KG1 (cell line): ENCODE data around the gene F2R.
"Not testable (repeated sequence)": the region's sequence is repeated elsewhere in the genome, so short reads cannot be mapped to it uniquely, and the experiment has no call there.

Experiments
- DNase-seq: peaks from one replicate; lab custom pipeline; 2025; lab: John Stamatoyannopoulos, UW

F2R gene

DNA sequence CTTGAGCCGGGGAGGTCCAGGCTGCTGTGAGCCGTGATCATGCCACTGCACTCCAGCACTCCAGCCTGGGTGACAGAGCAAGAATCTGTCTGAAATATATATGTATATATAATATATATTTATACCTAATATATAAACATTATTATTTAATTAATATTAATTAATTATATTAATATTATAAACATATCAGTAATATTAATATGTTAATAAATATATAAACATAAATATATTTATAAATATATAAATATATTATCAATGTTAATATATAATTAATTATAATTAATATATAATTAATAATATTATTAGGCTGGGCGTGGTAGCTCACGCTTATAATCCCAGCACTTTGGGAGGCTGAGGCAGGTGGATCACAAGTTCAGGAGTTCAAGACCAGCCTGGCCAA, 41.1 kb downstream of the F2R start:
- no peak for DNase-seq

DNA sequence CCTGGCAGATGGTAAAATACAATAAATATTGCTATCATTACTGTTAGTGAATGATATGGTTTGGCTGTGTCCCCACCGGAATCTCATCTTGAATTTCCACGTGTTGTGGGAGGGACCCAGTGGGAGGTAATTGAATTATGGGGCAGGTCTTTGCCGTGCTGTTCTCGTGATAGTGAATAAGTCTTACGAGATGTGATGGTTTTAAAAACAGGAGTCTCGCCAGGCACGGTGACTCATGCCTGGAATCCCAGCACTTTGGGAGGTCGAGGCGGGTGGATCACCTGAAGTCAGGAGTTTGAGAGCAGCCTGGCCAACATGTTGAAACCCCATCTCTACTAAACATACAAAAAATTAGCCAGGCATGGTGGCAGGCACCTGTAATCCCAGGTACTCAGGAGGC, 45.2 kb downstream of the F2R start:
- DNase-seq: not testable (repeated sequence)

DNA sequence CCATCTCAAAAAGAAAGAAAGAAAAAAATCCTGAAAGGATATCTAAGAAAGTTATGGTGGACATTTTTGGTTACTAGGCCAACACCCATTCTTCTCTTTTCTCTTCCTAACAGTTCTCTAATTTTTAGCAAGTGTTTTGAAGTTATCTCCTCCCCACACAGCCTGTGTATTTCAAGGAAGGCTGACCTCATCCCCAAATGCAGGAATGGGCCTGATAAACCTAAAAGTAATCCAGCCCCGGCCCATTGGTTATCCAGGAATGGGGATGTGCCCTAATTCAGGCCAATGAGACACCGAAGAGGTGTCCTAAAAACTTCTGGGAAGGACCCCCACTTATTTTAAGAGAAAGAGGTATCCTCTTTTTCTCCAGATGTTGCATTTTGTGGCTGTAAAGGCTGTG, 46.6 kb downstream of the F2R start:
- no peak for DNase-seq

DNA sequence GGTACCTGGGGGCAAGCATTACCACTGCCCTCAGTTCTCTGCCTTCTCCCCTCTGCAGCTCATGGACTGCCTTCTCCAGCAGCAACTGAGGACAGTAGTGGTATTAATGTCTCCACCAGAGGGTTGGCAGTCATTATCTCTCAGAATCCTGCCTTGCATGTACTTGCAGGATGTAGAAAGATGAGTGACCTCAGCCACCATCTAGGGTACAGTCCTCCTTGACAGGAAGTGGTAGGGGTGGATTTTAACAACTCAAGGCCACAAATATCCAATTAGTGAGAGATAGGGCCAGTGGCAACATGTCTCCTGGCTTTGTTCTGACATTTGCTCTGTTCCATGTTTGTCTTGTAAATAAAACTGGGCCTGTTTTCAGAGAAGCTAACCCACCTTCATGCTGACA, 47.2 kb downstream of the F2R start:
- DNase-seq: no peak

DNA sequence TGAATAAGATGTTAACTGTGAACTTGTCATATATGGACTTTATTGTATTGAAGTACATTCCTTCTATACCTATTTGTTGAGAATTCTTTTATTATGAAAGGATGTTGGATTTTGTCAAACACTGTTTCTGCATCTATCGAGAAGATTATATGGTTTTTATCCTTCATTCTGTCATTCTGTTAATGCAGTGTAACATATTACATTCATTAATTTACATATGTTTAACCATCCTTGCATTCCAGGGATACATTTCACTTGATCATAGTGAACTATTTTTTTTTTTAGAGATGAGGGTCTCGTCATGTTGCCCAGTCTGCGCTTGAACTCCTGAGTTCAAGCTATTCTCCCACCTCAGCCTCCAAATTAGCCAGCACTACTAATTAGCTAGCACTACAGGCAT, 48.4 kb downstream of the F2R start:
- no peak for DNase-seq

DNA sequence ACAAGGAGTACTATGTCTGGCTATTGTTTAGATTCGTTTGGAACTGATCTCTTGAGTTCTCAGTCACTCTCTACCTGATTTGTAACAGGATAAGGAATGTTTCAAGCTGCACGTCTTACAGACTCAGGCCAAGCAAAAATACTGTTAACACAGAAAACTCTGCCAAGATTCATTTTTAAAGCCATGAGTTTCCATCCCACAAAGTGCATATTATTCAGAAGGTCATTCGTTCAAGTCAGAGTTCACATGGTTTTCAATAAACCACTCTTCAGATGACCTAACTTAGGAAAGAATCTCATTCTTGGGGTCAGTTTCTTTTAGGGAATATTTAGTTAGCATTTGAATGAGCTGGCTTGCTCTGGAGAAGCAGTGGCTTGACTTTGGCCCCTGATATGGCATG, 49.3 kb downstream of the F2R start:
- no peak for DNase-seq

DNA sequence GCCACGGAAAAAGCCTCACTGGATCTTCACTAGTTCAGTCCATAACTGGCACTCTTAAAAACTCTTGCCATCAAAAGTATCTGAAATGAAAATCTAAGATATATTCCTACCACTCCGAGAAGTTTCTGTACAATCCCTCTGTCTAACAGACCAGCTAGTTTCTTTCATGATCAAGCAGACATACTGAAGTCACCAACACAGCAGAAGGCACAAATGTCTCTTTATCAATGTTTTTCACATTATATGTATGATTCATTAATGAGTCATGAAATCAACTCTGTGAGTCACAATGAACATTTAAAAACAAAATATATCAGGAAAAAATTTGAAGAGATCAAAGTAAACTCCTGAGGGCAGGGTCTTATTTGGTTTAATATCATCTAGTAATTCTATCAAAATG, 50.8 kb downstream of the F2R start:
- no peak for DNase-seq

DNA sequence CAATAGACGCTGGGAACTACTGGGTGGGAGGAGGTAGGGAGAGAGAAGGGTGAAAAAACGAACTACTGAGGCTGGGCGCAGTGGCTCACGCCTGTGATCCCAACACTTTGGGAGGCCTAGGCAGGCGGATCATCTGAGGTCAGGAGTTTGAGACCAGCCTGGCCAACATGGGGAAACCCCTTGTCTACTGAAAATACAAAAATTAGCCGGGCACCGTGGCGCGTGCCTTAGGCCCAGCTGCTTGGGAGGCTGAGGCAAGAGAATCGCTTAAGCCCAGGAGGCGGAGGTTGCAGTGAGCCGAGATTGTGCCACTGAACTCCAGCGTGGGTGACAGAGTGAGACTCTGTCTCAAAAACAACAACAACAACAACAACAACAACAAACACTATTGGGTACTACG, 55.1 kb downstream of the F2R start:
- DNase-seq: not testable (repeated sequence)

DNA sequence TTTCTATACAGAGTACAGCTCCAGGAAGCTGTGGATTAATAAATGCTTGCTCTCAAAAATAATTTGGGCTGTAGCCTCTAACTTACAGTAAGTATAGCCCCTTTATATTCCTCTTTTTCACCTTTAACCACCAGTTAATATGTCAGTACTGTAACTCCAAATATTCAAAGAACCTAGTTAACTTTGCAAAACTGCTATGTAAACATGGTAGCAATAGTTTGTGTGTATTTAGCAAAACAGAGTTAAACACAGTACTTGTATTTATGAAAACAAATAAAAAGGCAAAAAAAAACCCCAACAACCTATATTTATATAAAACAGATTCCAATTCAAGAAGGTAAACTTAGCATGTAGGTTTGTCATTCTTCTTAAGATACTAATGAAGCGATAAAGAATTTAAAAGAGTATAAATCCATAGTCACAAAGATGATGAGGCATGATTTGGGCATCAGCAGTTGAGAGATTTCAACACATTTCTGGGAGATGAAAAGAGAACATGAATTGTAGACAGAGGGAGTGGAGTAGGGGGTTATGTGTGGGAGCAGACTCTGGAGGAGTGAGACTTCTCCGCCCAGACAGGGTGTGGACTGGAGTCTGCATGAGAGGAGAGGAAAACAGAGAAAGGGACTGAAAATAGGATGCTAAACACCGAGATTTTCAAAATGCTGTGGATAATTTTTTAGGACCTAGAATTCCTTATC, 55.9 kb downstream of the F2R start:
- no peak for DNase-seq

DNA sequence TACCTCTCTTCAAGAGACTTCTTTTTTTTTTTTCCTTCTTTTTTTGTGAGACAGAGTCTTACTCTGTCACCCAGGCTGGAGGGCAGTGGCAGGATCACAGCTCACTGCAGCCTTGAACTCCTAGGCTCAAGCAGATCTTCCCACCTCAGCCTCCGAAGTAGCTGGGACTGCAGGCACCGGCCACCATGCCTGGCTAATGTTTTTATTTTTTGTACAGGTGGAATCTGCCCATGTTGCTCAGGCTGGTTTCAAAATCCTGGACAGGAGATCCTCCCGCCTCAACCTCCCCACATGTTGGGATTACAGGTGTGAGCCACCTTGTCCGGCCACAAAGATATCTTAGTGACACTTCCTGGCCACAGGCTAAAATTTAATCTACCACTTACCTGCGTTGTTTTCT, 60.0 kb downstream of the F2R start:
- no peak for DNase-seq

DNA sequence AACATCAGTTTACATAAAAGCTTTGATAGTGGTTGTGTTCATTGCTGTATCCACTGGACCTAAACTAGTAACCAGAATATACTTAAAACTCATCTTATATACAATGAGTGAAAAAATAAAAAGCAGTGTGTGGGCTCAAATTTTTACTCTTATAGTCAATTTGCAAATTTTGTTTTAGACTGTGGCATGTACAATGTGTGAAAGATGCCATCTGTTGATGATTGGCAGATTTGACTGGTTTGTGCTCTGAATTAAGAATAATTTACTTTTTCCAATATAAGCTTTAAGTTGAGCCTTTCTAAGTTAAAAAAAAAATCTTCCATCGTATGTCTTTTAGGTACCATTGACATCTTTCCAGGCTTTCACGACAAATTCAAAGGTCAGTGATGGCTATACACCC, 60.5 kb downstream of the F2R start:
- no peak for DNase-seq

DNA sequence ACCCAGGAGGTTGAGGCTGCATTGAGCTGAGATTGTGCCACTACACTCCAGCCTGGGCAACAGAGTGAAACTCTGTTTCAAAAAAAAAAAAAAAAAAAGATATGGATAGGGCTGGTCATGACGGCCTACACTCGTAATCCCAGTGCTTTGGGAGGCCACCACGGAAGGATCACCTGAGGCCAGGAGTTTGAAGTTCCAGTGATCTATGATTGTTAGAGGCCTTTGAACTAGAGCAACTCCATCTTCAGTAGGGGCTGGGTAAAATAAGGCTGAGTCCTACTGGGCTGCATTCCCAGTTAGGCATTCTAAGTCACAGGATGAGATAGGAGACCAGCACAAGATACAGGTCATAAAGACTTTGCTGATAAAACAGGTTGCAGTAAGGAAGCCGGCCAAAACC, 64.7 kb downstream of the F2R start:
- DNase-seq: not testable (repeated sequence)

DNA sequence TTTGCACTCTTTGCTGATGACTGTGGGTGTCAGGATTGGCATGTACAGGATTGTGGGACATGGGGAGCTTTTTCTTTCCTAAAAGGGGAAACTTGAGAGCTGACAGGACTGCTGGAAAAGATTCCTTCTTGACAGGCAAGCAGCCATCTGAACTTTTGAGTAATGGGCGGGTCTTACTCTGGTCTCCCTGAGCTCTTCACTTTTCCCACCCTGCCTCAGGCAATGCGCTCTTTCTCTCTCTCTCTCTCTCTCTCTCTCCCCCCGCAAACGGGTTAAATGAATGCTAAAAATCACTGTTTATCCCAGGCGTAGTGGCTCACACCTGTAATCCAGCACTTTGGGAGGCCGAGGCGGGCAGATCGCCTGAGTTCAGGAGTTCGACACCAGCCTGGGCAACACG, 65.8 kb downstream of the F2R start:
- DNase-seq: no peak

DNA sequence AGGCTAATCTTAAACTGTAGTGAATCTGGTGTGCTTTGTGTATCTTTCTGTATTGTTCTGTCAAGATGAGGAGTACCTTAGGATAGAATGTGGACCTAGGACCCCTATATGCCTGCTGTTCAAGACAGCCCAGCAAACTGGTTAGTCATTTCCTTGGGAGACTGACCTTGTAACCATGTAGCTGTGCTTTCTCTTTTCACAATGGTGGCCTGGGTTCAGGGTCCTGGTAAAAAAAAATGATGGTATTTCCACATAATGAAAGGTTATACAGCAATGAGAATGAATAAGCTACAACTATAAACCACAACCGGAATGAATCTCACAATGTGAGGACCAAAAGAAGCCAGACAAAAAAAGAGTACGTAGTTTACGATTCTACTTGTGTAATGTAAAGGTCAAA, 66.5 kb downstream of the F2R start:
- no peak for DNase-seq
